ENCODE data around the gene HPCAL4.

Gene HPCAL4

DNA sequence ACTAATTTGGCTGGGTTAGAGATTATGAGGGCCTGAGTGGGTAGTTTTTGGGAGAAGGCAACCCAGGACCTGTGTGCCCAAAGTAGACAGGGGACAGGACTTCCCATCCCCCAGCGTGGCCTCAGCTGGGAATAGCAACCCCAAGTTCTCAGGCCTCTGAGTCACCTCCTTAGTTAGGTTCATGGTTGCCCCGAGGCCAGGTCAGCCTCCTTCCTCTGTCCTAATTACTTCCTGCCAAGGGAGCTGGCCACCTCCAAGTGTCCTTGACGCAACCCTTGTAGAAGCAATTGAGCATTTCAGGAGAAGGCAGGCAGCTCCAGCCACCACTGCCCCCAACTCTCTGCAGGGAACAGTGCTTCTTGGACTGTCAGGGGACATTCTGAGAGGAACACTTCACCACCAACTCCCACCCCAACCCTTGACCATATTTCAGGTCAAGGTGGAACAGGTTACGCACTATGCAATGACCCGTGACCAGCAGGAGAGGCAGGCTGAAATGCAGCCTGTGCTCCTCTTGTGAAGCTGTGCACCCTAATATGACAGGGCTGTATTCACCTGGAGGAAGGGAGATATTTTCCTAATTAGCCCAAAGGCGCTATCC lies 14.2 kb downstream of the HPCAL4 start:
- H3K9me3 ChIP-seq (ENCODE audit: insufficient read depth, low read length, severe bottlenecking), result no peaks in the 10 kb centered on the region
- no peaks in the 10 kb centered on the region for H3K36me3 ChIP-seq (ENCODE audit: insufficient read depth, low read length)
- no peak overlapping the region for H2AFZ ChIP-seq (ENCODE audit: low read depth, low read length)
- TF ChIP-seq, protein P1, sequence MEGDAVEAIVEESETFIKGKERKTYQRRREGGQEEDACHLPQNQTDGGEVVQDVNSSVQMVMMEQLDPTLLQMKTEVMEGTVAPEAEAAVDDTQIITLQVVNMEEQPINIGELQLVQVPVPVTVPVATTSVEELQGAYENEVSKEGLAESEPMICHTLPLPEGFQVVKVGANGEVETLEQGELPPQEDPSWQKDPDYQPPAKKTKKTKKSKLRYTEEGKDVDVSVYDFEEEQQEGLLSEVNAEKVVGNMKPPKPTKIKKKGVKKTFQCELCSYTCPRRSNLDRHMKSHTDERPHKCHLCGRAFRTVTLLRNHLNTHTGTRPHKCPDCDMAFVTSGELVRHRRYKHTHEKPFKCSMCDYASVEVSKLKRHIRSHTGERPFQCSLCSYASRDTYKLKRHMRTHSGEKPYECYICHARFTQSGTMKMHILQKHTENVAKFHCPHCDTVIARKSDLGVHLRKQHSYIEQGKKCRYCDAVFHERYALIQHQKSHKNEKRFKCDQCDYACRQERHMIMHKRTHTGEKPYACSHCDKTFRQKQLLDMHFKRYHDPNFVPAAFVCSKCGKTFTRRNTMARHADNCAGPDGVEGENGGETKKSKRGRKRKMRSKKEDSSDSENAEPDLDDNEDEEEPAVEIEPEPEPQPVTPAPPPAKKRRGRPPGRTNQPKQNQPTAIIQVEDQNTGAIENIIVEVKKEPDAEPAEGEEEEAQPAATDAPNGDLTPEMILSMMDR (IDR thresholded peaks at IDR 0.05; ENCODE audit: borderline replicate concordance, extremely low read depth, low read length, poor library complexity, severe bottlenecking), result no peak
- TF ChIP-seq EZH2 (IDR thresholded peaks at IDR 0.05; ENCODE audit: borderline replicate concordance, low read depth, low read length, severe bottlenecking), result no peak
- H3K27ac ChIP-seq (ENCODE audit: low read length), result no peak overlapping the region
- DNase-seq (no peak), ATAC-seq (ENCODE audit: insufficient read depth, low read depth) (no peak)
- H3K9ac ChIP-seq (ENCODE audit: low read depth, low read length), result no peak overlapping the region
- no peak overlapping the region for H3K4me3 ChIP-seq (ENCODE audit: low read depth in 1 of 2, low read length in 2 of 2)
- H3K4me1 ChIP-seq (ENCODE audit: insufficient read depth, low read length), result no peaks in the 10 kb centered on the region
- H3K79me2 ChIP-seq (ENCODE audit: insufficient read depth, low read length), result no peaks in the 10 kb centered on the region
- peaks cover 18% of the 10 kb centered on the region for H3K27me3 ChIP-seq (ENCODE audit: insufficient read depth, low read length, poor library complexity)
- H3K4me2 ChIP-seq (ENCODE audit: insufficient read depth, low read length), result no peak overlapping the region
- no peaks in the 10 kb centered on the region for H4K20me1 ChIP-seq (ENCODE audit: insufficient read depth, low read length)

DNA sequence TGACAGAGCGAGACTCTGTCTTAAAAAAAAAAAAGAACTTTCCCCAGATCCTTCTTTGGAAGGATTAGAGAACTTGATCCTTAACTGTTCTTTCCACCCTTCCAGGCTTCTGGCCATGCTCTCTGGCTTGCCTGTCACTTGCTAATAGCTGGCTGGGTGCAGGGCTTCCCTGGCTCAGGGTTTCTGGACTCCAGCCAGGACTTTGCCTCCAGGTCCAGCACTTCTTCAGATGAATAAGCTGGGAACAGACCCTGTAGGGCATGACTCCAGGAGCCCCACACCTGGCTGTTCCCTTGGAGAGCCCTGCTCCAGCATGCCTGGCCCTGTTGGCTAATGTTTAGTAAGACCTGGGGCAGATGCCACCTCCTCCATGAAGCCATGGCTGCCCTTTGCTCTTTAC lies 16.0 kb downstream of the HPCAL4 start:
- TF ChIP-seq, protein P1 (IDR thresholded peaks at IDR 0.05; ENCODE audit: borderline replicate concordance, extremely low read depth, low read length, poor library complexity, severe bottlenecking), result no peak
- no peak for TF ChIP-seq EZH2 (IDR thresholded peaks at IDR 0.05; ENCODE audit: borderline replicate concordance, low read depth, low read length, severe bottlenecking)
- H2AFZ ChIP-seq (ENCODE audit: low read depth, low read length), result no peak overlapping the region
- no peaks in the 10 kb centered on the region for H3K4me1 ChIP-seq (ENCODE audit: insufficient read depth, low read length)
- ATAC-seq (ENCODE audit: insufficient read depth, low read depth) (no peak), DNase-seq (no peak)
- H3K4me3 ChIP-seq (ENCODE audit: low read depth in 1 of 2, low read length in 2 of 2), result no peak overlapping the region
- no peak overlapping the region for H3K4me2 ChIP-seq (ENCODE audit: insufficient read depth, low read length)
- no peaks in the 10 kb centered on the region for H3K36me3 ChIP-seq (ENCODE audit: insufficient read depth, low read length)
- H3K27ac ChIP-seq (ENCODE audit: low read length), result no peak overlapping the region
- H3K9me3 ChIP-seq (ENCODE audit: insufficient read depth, low read length, severe bottlenecking), result no peaks in the 10 kb centered on the region
- H3K79me2 ChIP-seq (ENCODE audit: insufficient read depth, low read length), result no peaks in the 10 kb centered on the region
- H4K20me1 ChIP-seq (ENCODE audit: insufficient read depth, low read length), result no peaks in the 10 kb centered on the region
- no peak overlapping the region for H3K9ac ChIP-seq (ENCODE audit: low read depth, low read length)
- H3K27me3 ChIP-seq (ENCODE audit: insufficient read depth, low read length, poor library complexity), result peaks cover 6% of the 10 kb centered on the region

DNA sequence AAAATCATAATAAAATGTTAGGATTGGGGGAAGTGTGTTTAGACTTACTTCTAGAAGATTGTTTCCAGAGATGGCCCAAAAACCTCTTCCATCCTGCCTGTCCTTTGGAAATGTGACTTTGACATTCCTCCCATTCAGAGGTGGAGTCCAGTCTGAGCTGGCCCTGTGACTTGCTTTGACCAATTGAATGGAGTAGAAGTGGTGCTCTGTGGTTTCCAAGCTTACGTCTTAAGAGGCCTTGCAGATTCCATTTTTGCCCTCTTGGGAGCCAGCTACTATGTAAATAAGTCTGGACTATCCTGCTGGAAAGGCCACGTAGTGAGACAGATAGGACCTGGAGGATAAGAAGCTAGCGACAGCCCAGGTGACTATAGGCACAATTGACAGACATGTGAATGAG lies 18.0 kb downstream of the HPCAL4 start:
- ATAC-seq (ENCODE audit: insufficient read depth, low read depth) (no peak), DNase-seq (no peak)
- Histone ChIP-seq H3K4me2 (ENCODE audit: insufficient read depth, low read length) (no peak overlapping the region), H3K27ac (ENCODE audit: low read length) (no peak overlapping the region), H4K20me1 (ENCODE audit: insufficient read depth, low read length) (no peaks in the 10 kb centered on the region), H3K9me3 (ENCODE audit: insufficient read depth, low read length, severe bottlenecking) (no peaks in the 10 kb centered on the region), H2AFZ (ENCODE audit: low read depth, low read length) (no peak overlapping the region), H3K36me3 (ENCODE audit: insufficient read depth, low read length) (no peaks in the 10 kb centered on the region), H3K4me3 (ENCODE audit: low read depth in 1 of 2, low read length in 2 of 2) (no peak overlapping the region), H3K27me3 (ENCODE audit: insufficient read depth, low read length, poor library complexity) (peaks cover 3% of the 10 kb centered on the region), H3K79me2 (ENCODE audit: insufficient read depth, low read length) (no peaks in the 10 kb centered on the region), H3K4me1 (ENCODE audit: insufficient read depth, low read length) (no peaks in the 10 kb centered on the region), H3K9ac (ENCODE audit: low read depth, low read length) (no peak overlapping the region)
- TF ChIP-seq EZH2 (IDR thresholded peaks at IDR 0.05; ENCODE audit: borderline replicate concordance, low read depth, low read length, severe bottlenecking), result no peak

DNA sequence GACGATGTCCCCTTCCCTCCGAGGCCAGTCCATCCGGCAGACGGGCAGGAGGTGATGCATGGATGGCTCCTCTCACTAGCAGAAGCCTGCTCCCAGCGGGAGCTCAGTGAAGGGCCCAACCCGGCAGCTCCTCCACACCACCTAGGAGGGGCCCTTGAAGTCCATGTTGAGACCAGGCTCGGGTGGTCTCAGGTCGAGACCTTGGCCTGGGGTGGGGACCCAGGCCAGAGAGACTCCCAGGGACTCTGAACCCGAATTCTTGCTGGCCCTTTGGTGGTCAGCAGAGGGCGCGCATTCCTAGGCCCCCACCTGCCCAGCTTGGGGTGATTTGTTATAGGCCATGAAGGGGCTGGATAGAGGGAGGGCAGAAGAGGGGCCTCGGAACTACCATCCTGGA lies 18.7 kb downstream of the HPCAL4 start:
- DNase-seq (no peak), ATAC-seq (ENCODE audit: insufficient read depth, low read depth) (no peak)
- TF ChIP-seq, protein P1 (IDR thresholded peaks at IDR 0.05; ENCODE audit: borderline replicate concordance, extremely low read depth, low read length, poor library complexity, severe bottlenecking), result peak; percentile 18
- TF ChIP-seq EZH2 (IDR thresholded peaks at IDR 0.05; ENCODE audit: borderline replicate concordance, low read depth, low read length, severe bottlenecking), result no peak
- Histone ChIP-seq H3K4me3 (ENCODE audit: low read depth in 1 of 2, low read length in 2 of 2) (no peak overlapping the region), H4K20me1 (ENCODE audit: insufficient read depth, low read length) (no peaks in the 10 kb centered on the region), H3K4me2 (ENCODE audit: insufficient read depth, low read length) (no peak overlapping the region), H3K79me2 (ENCODE audit: insufficient read depth, low read length) (no peaks in the 10 kb centered on the region), H2AFZ (ENCODE audit: low read depth, low read length) (no peak overlapping the region), H3K9me3 (ENCODE audit: insufficient read depth, low read length, severe bottlenecking) (no peaks in the 10 kb centered on the region), H3K9ac (ENCODE audit: low read depth, low read length) (no peak overlapping the region), H3K36me3 (ENCODE audit: insufficient read depth, low read length) (no peaks in the 10 kb centered on the region), H3K27ac (ENCODE audit: low read length) (no peak overlapping the region), H3K27me3 (ENCODE audit: insufficient read depth, low read length, poor library complexity) (peaks cover 3% of the 10 kb centered on the region), H3K4me1 (ENCODE audit: insufficient read depth, low read length) (no peaks in the 10 kb centered on the region)
